AG04449 (cell line): ENCODE measurements around the gene APRT.

Source experiments
- CTCF ChIA-PET: fragments of 350-600 bp; formaldehyde crosslinking; extraction: SDS; loops from one replicate; lab custom pipeline; 2021; ENCODE audit warnings: antibody characterized with exemption; lab: Yijun Ruan, JAX
- POLR2A ChIA-PET: fragments of 400-600, 350-600 bp; formaldehyde crosslinking; extraction: SDS; loops from one replicate; lab custom pipeline; 2020; ENCODE audit warnings: antibody characterized with exemption, inconsistent platforms; lab: Yijun Ruan, JAX
- DNase-seq: peaks from one replicate; pipeline ENCODE4 v3.0.0-alpha.2; 2010; ENCODE audit warnings: low read depth, low spot score
- H3K4me3 ChIP-seq: 2 replicates; pipeline ENCODE4 v1.5.1; 2011; ENCODE audit warnings: low read depth, mild to moderate bottlenecking, control low read depth, low read length
- CTCF ChIP-seq: IDR thresholded peaks from one replicate; pipeline ENCODE4 v1.5.1; 2011; ENCODE audit warnings: mild to moderate bottlenecking, moderate library complexity, low read length, control low read depth, inconsistent platforms; ENCODE audit not compliant: insufficient read depth; ENCODE audit errors: missing control alignments

APRT gene, protein sequence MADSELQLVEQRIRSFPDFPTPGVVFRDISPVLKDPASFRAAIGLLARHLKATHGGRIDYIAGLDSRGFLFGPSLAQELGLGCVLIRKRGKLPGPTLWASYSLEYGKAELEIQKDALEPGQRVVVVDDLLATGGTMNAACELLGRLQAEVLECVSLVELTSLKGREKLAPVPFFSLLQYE

GRCh38 chr16:88811769-88812512 is at the start of gene APRT:
TSS of gene APRT (minus strand) at chr16:88811928. CDS start at chr16:88811899, 29 bp downstream.
- POLR2A ChIA-PET: interaction anchor here (0.6 to 2.4 kb wide), 5 partner anchors 27 to 356 kb away, joined by 3 to 8 read pairs (median 3); partner anchors contain the start of genes ACSF3 and PIEZO1
- peak; percentile 52 for DNase-seq
- H3K4me3 ChIP-seq: peak within 1 kb of the TSS; percentile 83
- peak; percentile 43 for TF ChIP-seq CTCF
- CTCF ChIA-PET: interaction anchor here (0.9 to 4.0 kb wide), 10 partner anchors 9 to 404 kb away, joined by 3 to 23 read pairs (median 6); partner anchors contain the start of gene GALNS

DNA sequence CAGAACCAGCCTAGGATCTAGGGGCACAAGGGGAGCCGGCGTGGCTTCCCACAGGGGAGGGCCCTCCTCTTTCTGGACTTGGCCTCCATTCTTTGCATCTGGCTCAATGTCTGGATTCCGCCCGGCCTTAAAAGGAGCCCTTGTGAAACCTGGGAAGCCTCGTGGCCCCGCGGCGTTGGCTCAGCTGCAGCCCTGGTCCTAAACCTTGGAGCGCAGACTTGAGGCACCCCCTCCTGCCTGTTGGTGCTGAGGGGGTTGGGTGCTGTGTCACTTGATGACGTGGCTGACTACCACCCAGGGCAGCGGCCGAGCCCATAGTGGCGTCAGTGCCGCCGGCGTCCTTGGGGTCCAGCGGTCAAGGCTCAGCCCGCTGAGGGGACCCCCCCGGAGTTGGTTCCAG is 49.6 kb upstream of the APRT start:
- no peak overlapping the region for H3K4me3 ChIP-seq
- DNase-seq: no peak
- CTCF ChIA-PET: no interaction called here
- TF ChIP-seq CTCF: no peak
- POLR2A ChIA-PET: no interaction called here

DNA sequence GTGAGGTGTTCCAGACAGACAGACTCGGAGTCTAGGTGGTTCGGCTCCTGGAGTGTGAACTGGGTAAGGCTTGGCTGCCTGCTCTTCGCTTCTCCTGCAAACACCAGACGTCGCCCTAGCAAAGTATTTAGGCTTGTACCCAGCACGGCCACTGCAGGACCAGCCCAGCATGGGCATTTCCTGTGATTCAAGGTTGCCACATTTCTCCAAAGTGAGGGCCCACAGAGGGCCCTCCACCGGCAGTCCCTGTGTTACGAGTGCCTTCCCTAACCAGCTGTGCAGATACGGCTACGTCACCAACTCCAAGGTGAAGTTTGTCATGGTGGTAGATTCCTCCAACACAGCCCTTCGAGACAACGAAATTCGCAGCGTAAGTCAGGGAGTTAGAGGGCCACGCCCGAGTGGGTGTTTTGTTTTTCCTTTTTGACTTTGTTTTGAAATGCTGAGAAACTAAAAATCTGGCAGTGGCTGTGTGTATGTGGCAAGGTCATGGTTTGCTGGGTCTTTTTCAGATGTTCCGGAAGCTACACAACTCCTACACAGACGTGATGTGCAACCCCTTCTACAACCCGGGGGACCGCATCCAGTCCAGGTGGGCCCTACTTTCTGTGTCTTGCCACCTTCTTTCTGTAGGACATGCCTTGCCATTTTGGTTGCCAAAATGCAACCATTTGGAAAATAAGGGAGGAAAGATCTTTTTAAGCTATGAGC is 47.8 kb upstream of the APRT start:
- no peak for TF ChIP-seq CTCF
- no peak for DNase-seq
- no peak overlapping the region for H3K4me3 ChIP-seq
- ChIA-PET CTCF (interaction anchor here (1.4 to 2.6 kb wide), 6 partner anchors 16 to 122 kb away, joined by 3 to 20 read pairs (median 10); no protein-coding TSS in a partner anchor), POLR2A (no interaction called here)

GRCh38 chr16:88857728-88858339 is 46.1 kb upstream of the APRT start:
- DNase-seq: peak; percentile 14
- POLR2A ChIA-PET: interaction anchor here (0.7 to 1.7 kb wide), 2 partner anchors 73 to 195 kb away, joined by 3 to 7 read pairs; partner anchors contain the start of genes MVD and PIEZO1
- CTCF ChIA-PET: interaction anchor here (0.8 to 2.6 kb wide), 35 partner anchors 9 to 362 kb away, joined by 3 to 20 read pairs (median 4); partner anchors contain the start of genes APRT, MVD, PABPN1L and PIEZO1
- H3K4me3 ChIP-seq: peak overlapping the region; percentile 99
- TF ChIP-seq CTCF: peak; percentile 90

- DNase-seq: peak; percentile 29
- no peak for TF ChIP-seq CTCF
- ChIA-PET POLR2A (interaction anchor here (0.7 to 1.7 kb wide), 3 partner anchors 72 to 194 kb away, joined by 3 to 7 read pairs (median 3); partner anchors contain the start of genes MVD and PIEZO1), CTCF (interaction anchor here (0.8 to 2.6 kb wide), 30 partner anchors 8 to 363 kb away, joined by 3 to 20 read pairs (median 4); partner anchors contain the start of genes APRT, MVD, PABPN1L and PIEZO1)
- H3K4me3 ChIP-seq: peak within 1 kb of the TSS; percentile 99
These were observed 45.4 kb upstream of the APRT start, which contains the start of the genes GALNS and TRAPPC2L for GRCh38 chr16:88856828-88857727. TSS of gene GALNS (minus strand) at chr16:88856947. CDS start at chr16:88856877, 70 bp downstream. TSS of gene TRAPPC2L (plus strand) at chr16:88857127. CDS start at chr16:88857151, 24 bp downstream.
